D721Med (cell line): ENCODE measurements around the gene SLC25A18.

Experiments used
- DNase-seq: peaks from one replicate; pipeline ENCODE4 v3.0.0; 2011; ENCODE audit warnings: low spot score; ENCODE audit not compliant: insufficient read length
- FAIRE-seq: peaks from 2 replicates; lab custom pipeline; 2011; peaks lifted over from hg19 to GRCh38; lab: Jason Lieb, UNC
- CTCF ChIP-seq: IDR thresholded peaks from 2 replicates; pipeline ENCODE4 v1.5.1; 2012; ENCODE audit warnings: mild to moderate bottlenecking, control low read depth; ENCODE audit not compliant: insufficient read depth; ENCODE audit errors: missing control alignments

Gene SLC25A18

GRCh38 chr22:17579535-17579981 is 16.3 kb downstream of the SLC25A18 start:
- no peak for DNase-seq
- no peak for FAIRE-seq
- no peak for TF ChIP-seq CTCF

GRCh38 chr22:17580441-17581031 is 17.2 kb downstream of the SLC25A18 start:
- DNase-seq (no peak), FAIRE-seq (no peak)
- no peak for TF ChIP-seq CTCF

- FAIRE-seq (no peak), DNase-seq (no peak)
- TF ChIP-seq CTCF, result no peak
These were observed 17.8 kb downstream of the SLC25A18 start for GRCh38 chr22:17581056-17581455.

GRCh38 chr22:17581631-17582030 is 18.3 kb downstream of the SLC25A18 start:
- FAIRE-seq, result no peak
- no peak for DNase-seq
- no peak for TF ChIP-seq CTCF

GRCh38 chr22:17583151-17583550 is 19.9 kb downstream of the SLC25A18 start:
- no peak for TF ChIP-seq CTCF
- no peak for DNase-seq
- no peak for FAIRE-seq

- DNase-seq (no peak), FAIRE-seq (no peak)
- TF ChIP-seq CTCF, result no peak
These were observed 23.6 kb downstream of the SLC25A18 start for GRCh38 chr22:17586831-17587440.

GRCh38 chr22:17587629-17588028 is 24.3 kb downstream of the SLC25A18 start:
- no peak for TF ChIP-seq CTCF
- no peak for DNase-seq
- FAIRE-seq, result no peak
